Subcutaneous abdominal adipose tissue (tissue), 5 donors: ENCODE results near the gene FSTL5.

Experiments
- H3K27ac ChIP-seq: one replicate; pipeline ENCODE4 v1.7.0; 2013; ENCODE audit warnings: low read depth, mild to moderate bottlenecking, inconsistent platforms, low read length, moderate library complexity
- H3K27me3 ChIP-seq, 5 donors: one replicate each; pipeline ENCODE4 v1.7.0; 2013; ENCODE audit warnings: low read length in 5 of 5, inconsistent platforms in 1 of 5; ENCODE audit not compliant: control insufficient read depth in 5 of 5, insufficient read depth in 4 of 5
- H3K36me3 ChIP-seq, 5 donors: one replicate each; pipeline ENCODE4 v1.7.0; 2013; ENCODE audit warnings: low read length in 5 of 5; ENCODE audit not compliant: control insufficient read depth in 5 of 5, insufficient read depth in 5 of 5
- H3K4me1 ChIP-seq, 5 donors: one replicate each; pipeline ENCODE4 v1.7.0; 2013; ENCODE audit warnings: low read length in 5 of 5, mild to moderate bottlenecking in 3 of 5, moderate library complexity in 1 of 5; ENCODE audit not compliant: control insufficient read depth in 5 of 5, insufficient read depth in 5 of 5
- H3K4me3 ChIP-seq, 5 donors: one replicate each; pipeline ENCODE4 v1.7.0; 2013; ENCODE audit warnings: low read length in 5 of 5, low read depth in 1 of 5
- H3K9ac ChIP-seq, 5 donors: one replicate each; pipeline ENCODE4 v1.7.0; 2013; ENCODE audit warnings: low read length in 5 of 5, mild to moderate bottlenecking in 4 of 5, moderate library complexity in 3 of 5
- H3K9me3 ChIP-seq, 5 donors: one replicate each; pipeline ENCODE4 v1.7.0; 2013; ENCODE audit warnings: low read length in 5 of 5; ENCODE audit not compliant: control insufficient read depth in 5 of 5
- donor health status: healthy.
- donor health status: healthy.
- donor health status: healthy.
- donor health status: healthy.
- donor health status: healthy.

FSTL5 gene

GRCh38 chr4:161696944-161697343 lies 466.9 kb downstream of the FSTL5 start:
- Histone ChIP-seq H3K9me3 (no peaks in the 10 kb centered on the region), H3K9ac (no peak overlapping the region), H3K27me3 (no peaks in the 10 kb centered on the region), H3K27ac (no peak overlapping the region), H3K36me3 (no peaks in the 10 kb centered on the region), H3K4me1 (no peaks in the 10 kb centered on the region), H3K4me3 (no peak overlapping the region)

- H3K27me3 ChIP-seq, result no peaks in the 10 kb centered on the region
- H3K9me3 ChIP-seq, result no peaks in the 10 kb centered on the region
- H3K4me3 ChIP-seq, result no peak overlapping the region
- H3K36me3 ChIP-seq, result no peaks in the 10 kb centered on the region
- no peak overlapping the region for H3K27ac ChIP-seq
- no peak overlapping the region for H3K9ac ChIP-seq
- H3K4me1 ChIP-seq, result no peaks in the 10 kb centered on the region
Measured at GRCh38 chr4:161680146-161680545, 483.7 kb downstream of the FSTL5 start.

- Histone ChIP-seq H3K4me3 (no peak overlapping the region), H3K27ac (no peak overlapping the region), H3K36me3 (no peaks in the 10 kb centered on the region), H3K9ac (no peak overlapping the region), H3K4me1 (no peaks in the 10 kb centered on the region), H3K27me3 (no peaks in the 10 kb centered on the region), H3K9me3 (no peaks in the 10 kb centered on the region)
Measured at GRCh38 chr4:161664740-161665139, 499.1 kb downstream of the FSTL5 start.

DNA sequence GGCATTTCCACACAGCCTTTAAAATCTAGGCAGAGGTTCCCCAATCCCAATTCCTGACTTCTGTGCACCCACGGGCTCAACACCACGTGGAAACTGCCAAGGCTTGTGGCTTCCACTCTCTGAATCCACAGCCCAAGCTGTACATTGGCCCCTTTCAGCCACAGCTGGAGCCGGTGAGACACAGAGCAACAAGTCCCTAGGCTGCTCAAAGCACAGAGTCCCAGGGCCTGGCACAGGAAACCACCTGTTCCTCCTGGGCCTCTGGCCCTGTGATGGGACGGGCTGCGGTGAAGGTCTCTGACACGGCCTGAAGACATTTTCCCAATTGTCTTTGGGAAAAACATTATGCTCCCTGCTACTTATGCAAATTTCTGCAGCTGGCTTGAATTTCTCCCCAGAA lies 500.0 kb downstream of the FSTL5 start:
- Histone ChIP-seq H3K27ac (no peak overlapping the region), H3K27me3 (no peaks in the 10 kb centered on the region), H3K4me3 (no peak overlapping the region), H3K9ac (no peak overlapping the region), H3K4me1 (no peaks in the 10 kb centered on the region), H3K36me3 (no peaks in the 10 kb centered on the region), H3K9me3 (no peaks in the 10 kb centered on the region)

GRCh38 chr4:161658676-161659075 lies 505.1 kb downstream of the FSTL5 start:
- no peak overlapping the region for H3K9ac ChIP-seq
- no peak overlapping the region for H3K27ac ChIP-seq
- H3K4me3 ChIP-seq, result no peak overlapping the region
- no peaks in the 10 kb centered on the region for H3K9me3 ChIP-seq
- no peaks in the 10 kb centered on the region for H3K36me3 ChIP-seq
- no peaks in the 10 kb centered on the region for H3K27me3 ChIP-seq
- H3K4me1 ChIP-seq, result no peaks in the 10 kb centered on the region

- no peak overlapping the region for H3K9ac ChIP-seq
- H3K36me3 ChIP-seq, result no peaks in the 10 kb centered on the region
- no peaks in the 10 kb centered on the region for H3K9me3 ChIP-seq
- no peaks in the 10 kb centered on the region for H3K27me3 ChIP-seq
- H3K4me1 ChIP-seq, result no peaks in the 10 kb centered on the region
- no peak overlapping the region for H3K4me3 ChIP-seq
- no peak overlapping the region for H3K27ac ChIP-seq
Measured at GRCh38 chr4:161657616-161658015, 506.2 kb downstream of the FSTL5 start.

GRCh38 chr4:161656594-161656993 lies 507.2 kb downstream of the FSTL5 start:
- Histone ChIP-seq H3K36me3 (no peaks in the 10 kb centered on the region), H3K27ac (no peak overlapping the region), H3K9ac (no peak overlapping the region), H3K9me3 (no peaks in the 10 kb centered on the region), H3K4me1 (no peaks in the 10 kb centered on the region), H3K4me3 (no peak overlapping the region), H3K27me3 (no peaks in the 10 kb centered on the region)

DNA sequence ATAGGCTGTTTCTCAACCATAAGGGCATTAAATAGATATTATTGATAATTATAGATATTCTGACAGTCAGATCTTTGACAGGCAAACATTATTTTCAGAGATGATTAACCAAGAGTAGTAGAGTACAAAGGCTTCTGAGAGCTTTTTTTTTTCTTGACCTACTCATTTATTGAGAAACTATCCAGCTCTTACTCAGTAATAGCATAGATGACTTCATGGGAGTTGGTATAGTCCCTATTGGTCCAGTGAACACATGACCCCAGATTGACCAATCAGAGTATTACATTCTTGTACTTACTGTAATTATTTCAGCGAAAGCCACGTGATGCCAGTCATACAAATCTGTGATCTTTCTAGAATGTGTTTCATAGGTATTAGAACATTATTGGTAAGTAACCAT lies 508.7 kb downstream of the FSTL5 start:
- H3K4me1 ChIP-seq, result no peaks in the 10 kb centered on the region
- H3K9me3 ChIP-seq, result no peaks in the 10 kb centered on the region
- no peak overlapping the region for H3K27ac ChIP-seq
- no peaks in the 10 kb centered on the region for H3K36me3 ChIP-seq
- H3K4me3 ChIP-seq, result no peak overlapping the region
- H3K9ac ChIP-seq, result no peak overlapping the region
- H3K27me3 ChIP-seq, result no peaks in the 10 kb centered on the region

GRCh38 chr4:161653697-161654096 lies 510.1 kb downstream of the FSTL5 start:
- no peak overlapping the region for H3K27ac ChIP-seq
- H3K4me3 ChIP-seq, result no peak overlapping the region
- H3K9me3 ChIP-seq, result no peaks in the 10 kb centered on the region
- H3K9ac ChIP-seq, result no peak overlapping the region
- no peaks in the 10 kb centered on the region for H3K36me3 ChIP-seq
- no peaks in the 10 kb centered on the region for H3K4me1 ChIP-seq
- H3K27me3 ChIP-seq, result no peaks in the 10 kb centered on the region

DNA sequence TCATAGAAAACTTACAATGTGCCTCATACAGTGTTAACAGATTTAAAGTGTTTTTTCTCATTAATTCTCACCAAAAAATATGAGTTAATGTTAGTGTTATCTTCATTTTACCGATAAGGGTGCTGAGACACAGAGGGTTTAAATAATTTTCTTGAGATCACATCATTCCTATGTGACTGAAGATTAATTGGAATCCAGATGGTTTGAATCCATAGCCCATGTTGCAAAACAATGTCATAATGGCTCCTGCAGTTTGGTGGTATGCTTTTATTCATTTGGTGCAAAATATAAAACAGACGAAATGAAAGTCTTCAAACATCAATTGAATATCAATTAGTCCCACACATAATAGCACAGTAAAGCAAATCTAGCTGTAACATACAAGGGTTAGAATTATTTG lies 512.2 kb downstream of the FSTL5 start:
- no peaks in the 10 kb centered on the region for H3K36me3 ChIP-seq
- no peak overlapping the region for H3K9ac ChIP-seq
- H3K4me1 ChIP-seq, result no peaks in the 10 kb centered on the region
- H3K4me3 ChIP-seq, result no peak overlapping the region
- H3K27me3 ChIP-seq, result no peaks in the 10 kb centered on the region
- no peak overlapping the region for H3K27ac ChIP-seq
- H3K9me3 ChIP-seq, result peaks cover 2 to 8% (median 6%) of the 10 kb centered on the region in 5 donors

- peaks cover 2 to 8% (median 6%) of the 10 kb centered on the region in 5 donors for H3K9me3 ChIP-seq
- H3K4me1 ChIP-seq, result no peaks in the 10 kb centered on the region
- H3K27me3 ChIP-seq, result no peaks in the 10 kb centered on the region
- no peak overlapping the region for H3K27ac ChIP-seq
- H3K4me3 ChIP-seq, result no peak overlapping the region
- no peak overlapping the region for H3K9ac ChIP-seq
- no peaks in the 10 kb centered on the region for H3K36me3 ChIP-seq
Measured at GRCh38 chr4:161650812-161651211, 513.0 kb downstream of the FSTL5 start.
